GM19455 (cell line): ENCODE results near the gene SLC17A9.
A peak's percentile ranks its signal among the peaks of the same experiment; 100 is the strongest.

ENCODE experiments used
- ATAC-seq: cut with Tn5 transposase; IDR thresholded peaks from one replicate; pipeline ENCODE4 v1.9.1; 2021; ENCODE audit not compliant: unreplicated experiment

The SLC17A9 gene

GRCh38 chr20:62952373-62952967 is at the start of gene SLC17A9:
Gene SLC17A9 (plus strand): TSS chr20:62952709. CDS start chr20:62952831, 122 bp downstream.
- peak; percentile 44 for ATAC-seq

GRCh38 chr20:62902926-62903615 is 49.4 kb upstream of the SLC17A9 start:
- ATAC-seq = no peak

DNA sequence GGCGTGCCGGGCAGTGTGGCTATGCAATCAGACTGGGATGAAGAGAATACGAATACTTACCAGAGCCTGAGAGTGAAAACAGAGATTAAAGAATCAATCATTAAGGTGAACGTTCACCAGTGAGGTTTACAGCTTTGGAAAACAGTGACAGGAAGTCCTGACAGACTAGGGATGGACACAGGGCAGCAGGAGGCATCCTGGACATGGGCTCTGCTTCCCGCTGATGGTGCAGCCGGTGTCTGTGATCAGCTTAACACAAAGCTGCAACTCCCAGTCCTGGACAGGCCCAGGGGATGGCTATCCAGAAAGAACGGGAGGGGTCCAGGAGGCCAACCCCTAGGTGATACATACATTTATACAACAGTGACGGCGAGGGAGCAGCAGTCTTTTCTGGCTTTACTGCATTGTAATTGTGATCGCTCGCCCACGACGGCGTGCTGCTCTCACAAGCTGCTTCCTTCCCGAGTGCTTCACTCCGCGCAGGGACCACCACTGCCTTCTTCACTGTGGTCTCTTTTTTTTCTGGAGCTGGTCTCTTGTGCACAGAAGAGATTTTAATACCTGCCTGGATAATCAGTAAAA is 46.9 kb upstream of the SLC17A9 start:
- no peak for ATAC-seq

DNA sequence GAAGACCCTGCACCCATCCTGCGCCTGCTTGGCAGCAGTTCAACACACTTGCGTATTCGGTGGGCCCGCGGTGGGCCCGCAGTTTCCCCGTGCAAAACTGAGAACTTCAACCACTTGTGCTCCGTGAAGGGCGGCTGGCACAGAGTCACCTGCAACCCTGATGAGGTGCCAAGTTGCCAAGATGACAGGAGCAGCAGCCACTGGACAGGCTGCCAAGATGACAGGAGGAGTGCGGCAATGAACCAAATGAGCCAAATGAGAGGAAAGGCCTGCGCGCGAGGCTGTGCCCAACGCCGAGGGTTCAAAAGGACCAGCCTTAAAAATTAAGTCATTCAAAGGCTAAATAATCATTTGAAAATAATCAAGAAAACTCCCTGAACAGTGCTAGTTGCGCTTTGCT is 46.3 kb upstream of the SLC17A9 start:
- ATAC-seq = no peak

DNA sequence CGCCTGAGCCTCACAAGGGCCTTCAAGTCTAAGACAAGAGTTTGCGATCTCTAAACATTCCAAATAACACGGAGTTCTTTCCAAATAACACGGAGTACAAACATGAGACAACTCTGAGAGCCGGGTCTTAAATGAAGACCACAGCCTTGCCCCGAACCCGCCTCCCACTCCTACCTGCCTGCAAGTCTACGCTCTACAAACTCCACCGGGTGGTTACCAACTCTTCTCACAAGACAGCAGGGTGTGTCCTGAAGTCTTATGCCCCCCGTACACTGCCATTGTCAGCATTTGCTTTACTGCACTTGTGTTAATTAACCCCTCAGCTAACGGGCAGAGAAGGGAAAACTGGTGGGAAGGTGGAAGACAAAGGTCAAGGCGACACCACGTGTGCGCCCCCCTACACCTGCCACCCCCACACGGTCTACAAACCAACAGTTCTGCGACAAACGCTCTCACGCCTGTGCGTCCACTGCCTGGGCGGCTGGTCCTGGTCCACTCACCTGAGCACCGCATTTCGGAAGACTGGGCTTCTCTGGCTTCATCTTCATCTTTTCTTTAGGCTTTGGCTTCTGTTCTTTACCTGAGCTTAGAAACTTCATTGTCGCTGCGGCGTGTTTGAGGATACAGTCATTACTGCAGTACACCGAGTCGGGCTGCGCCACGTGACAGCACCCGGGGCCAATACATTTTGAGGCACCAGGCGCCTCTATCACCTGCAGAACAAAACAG is 45.7 kb upstream of the SLC17A9 start:
- no peak for ATAC-seq

- no peak for ATAC-seq
These were observed 44.9 kb upstream of the SLC17A9 start for GRCh38 chr20:62907384-62908317.

DNA sequence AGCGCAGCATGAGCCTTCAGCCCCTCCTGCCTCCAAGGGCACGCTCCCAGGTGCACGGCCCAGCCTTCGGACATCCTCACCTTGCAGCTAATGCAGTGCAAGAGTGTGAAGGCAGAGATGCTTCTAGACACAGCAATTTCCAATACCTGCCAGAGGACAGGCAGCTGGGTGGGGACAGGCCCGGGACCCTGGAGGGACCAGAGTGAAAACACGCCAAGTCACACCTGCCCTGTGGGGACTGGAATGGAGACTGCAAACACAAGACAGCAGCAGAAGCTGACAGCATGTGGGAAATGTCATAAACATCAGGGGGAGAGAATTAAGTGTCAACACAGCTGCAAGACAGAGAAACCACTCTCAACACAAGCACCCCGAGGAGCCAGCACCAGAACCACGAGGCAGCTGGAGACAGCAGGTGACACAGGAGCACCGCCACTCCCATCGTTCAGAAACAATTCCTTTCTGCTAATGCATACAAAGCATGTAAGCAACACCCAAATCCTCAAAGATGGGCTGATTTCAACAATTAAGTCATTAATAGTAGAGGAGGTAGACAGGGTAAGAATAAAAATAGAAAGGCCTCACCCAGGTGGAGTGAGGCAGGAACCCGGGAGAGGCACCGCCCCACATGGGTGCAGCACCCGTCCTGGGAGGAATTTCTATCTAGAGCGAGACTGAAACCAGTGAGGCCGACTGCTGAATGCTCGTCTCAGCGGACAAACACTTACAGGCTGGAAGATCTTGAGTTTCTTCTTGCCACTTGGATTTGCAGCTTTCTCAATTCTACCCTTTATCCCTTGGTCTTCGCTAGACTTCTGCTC is 43.3 kb upstream of the SLC17A9 start:
- ATAC-seq = no peak

GRCh38 chr20:62910217-62910766 is 42.2 kb upstream of the SLC17A9 start:
- no peak for ATAC-seq

DNA sequence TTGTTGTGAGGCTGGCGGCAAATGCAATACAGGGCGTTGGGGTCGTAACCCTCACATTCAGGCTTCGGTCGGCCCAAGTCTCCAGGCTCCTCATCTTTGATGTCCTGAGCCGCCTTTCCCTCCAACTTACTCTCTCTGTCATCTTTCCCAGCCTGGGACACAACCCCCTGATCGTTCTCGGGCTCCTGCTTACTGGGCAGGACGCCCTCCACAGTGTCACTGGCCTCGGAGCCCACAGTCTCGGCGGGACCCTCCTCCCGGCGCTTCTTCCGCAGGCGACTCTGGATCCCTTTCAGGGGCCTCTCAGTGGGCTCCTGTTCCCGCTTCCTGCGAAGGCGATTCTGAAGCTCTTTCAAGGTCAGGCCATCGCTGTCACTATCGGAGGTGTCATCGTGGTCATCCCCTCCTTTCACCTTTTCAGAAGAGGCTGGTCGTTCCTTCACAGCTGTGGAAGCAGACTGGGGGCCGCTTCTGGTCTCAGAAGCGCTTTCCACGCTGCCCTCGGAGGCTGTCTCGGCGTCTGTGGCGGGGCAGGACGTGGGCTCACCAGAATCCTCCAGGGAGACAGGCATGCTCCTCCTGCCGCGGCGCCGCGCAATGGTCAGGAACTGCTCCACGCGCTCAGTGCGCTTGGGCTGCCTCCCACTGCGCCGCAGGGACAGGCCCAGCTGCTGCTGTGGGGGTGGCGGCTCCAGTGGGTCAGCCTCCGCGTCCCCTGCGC is 41.6 kb upstream of the SLC17A9 start:
- ATAC-seq = no peak

- ATAC-seq = no peak
These were observed 40.7 kb upstream of the SLC17A9 start for GRCh38 chr20:62911701-62912280.

DNA sequence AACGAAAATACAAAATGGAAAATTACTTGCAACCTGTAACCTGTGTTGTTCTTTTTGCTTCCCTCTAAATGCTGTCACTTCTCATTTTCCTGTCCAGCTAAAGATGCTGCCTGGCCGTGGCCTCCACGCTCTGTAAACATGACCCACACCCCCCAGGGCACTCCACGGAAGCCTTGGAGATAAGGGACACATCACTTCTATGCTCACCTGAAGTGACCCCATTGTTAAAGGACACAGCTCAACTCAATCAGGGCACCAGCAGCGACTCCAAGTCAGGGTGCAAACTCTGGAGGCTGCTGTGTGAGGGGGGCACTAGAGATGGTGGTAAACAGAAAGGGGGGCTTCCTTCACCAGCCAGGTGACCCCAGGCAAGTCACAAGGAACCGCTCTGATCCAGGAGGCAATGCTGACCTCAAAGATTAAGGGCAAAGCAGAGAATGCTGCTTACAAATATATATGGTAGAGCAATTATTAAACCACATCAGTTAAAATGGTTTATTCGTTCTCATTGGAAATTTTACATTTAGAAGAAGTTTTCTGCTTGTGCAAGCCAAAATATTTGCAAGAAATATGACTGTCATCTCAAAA is 39.4 kb upstream of the SLC17A9 start:
- ATAC-seq = no peak

DNA sequence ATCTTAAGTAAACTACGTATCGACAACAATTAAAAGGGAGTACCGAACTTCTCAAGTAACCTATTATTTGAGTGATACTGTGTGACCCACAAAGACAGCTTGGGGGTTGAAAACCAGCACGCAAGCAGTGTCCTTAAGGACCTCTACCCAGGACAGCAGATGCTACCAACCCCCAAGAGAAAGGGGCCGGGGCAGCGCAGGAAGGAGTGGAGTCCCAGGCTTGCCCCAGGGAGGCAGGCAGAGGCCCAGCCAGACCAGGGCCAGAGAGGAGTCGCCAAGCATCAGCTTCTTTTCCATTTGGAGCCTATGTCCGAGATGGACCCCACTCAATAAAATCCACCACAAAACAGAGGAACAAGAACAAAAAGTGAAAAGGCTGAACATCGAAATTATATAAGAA is 38.1 kb upstream of the SLC17A9 start:
- no peak for ATAC-seq

- no peak for ATAC-seq
These were observed 37.5 kb upstream of the SLC17A9 start for GRCh38 chr20:62914970-62915457.

GRCh38 chr20:62916703-62917476 is 35.6 kb upstream of the SLC17A9 start:
- ATAC-seq = no peak

DNA sequence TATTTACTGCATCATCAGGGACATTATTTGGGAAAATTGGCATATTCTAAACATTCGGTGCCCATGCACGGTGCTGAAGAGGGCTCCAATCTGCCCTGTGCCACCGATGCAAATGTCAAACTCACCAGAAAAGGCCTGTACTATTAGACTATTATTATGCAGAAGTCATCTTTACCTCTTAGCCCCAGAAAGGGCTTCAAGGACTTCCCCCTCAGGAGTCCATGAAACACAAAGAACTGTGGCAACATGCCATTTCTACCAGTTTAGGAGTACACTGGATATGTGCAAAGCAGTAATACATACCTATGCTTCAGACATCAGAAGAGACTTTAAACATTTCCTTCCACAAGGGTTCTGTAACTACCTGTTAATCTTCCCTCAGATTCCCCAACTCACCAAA is 34.8 kb upstream of the SLC17A9 start:
- ATAC-seq = no peak

DNA sequence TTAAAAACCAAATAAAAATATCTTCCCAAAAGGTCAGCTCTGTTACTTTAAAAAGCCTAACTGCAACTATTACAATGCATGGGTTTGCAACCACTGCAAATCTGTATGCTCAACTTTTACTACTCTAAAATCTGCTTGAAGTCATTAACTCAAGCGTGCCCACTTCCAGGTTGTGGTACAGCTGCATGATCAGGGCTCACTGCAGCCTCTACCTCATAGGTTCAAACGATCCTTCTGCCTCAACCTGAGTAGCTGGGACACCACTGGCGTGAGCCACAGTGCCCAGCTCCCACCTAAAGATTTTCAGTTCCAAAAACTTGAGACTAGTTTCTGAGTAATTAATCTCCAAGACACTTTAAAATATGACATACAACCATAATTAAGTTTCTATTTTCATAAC is 34.4 kb upstream of the SLC17A9 start:
- no peak for ATAC-seq

DNA sequence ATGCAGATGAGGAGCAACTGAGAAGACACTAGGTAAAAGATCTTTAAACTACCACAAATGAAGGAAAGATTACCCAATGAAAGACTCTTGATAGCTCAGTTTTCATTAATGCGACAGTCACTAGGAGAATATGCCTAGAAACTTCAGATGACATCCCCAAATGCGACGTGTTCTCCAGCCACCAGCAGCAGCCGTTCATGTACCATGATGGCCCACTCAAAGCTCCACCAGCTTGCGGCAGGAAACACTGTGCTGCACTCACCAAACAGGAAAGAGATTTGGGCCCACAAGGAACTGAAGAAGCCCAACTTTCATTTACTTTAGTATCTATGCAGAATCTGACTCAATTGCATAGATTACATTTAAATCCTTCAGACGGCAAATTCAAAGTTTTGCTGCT is 33.7 kb upstream of the SLC17A9 start:
- no peak for ATAC-seq
